Immature natural killer cell (primary cell): ENCODE results near the gene INTS11. TPM values are rescaled to one million over a fixed set of nuclear protein-coding genes. Genes with fewer than 3 reads are reported as not detected.
A peak's percentile ranks its signal among the peaks of the same experiment; 100 is the strongest.

Experiments
- DNase-seq, 3 donors: peaks; one replicate each; pipeline ENCODE4 v3.0.0; 2022; ENCODE audit warnings: mixed read lengths in 1 of 3
- H3K27ac Mint-ChIP-seq, 6 donors: one replicate each; pipeline ENCODE4 v1.8.0; 2020; ENCODE audit warnings: mixed read lengths in 6 of 6, mild to moderate bottlenecking in 5 of 6, inconsistent platforms in 4 of 6, moderate library complexity in 3 of 6
- H3K27me3 Mint-ChIP-seq, 3 donors: one replicate each; pipeline ENCODE4 v1.8.0; 2020 to 2021; ENCODE audit warnings: low read depth in 3 of 3, mild to moderate bottlenecking in 3 of 3, mixed read lengths in 3 of 3, moderate library complexity in 3 of 3, inconsistent platforms in 1 of 3
- H3K36me3 Mint-ChIP-seq, 3 donors: one replicate each; pipeline ENCODE4 v1.8.0; 2020; ENCODE audit warnings: mixed read lengths in 3 of 3, inconsistent platforms in 2 of 3, mild to moderate bottlenecking in 2 of 3
- H3K4me1 Mint-ChIP-seq, 2 donors: one replicate each; pipeline ENCODE4 v1.8.0; 2020; ENCODE audit warnings: inconsistent platforms in 2 of 2, mild to moderate bottlenecking in 2 of 2, mixed read lengths in 2 of 2, moderate library complexity in 1 of 2
- H3K4me3 Mint-ChIP-seq, 5 donors: one replicate each; pipeline ENCODE4 v1.8.0; 2020; ENCODE audit warnings: mild to moderate bottlenecking in 5 of 5, mixed read lengths in 5 of 5, inconsistent platforms in 3 of 5, moderate library complexity in 3 of 5
- H3K9me3 Mint-ChIP-seq, 6 donors: one replicate each; pipeline ENCODE4 v1.8.0; 2020; ENCODE audit warnings: mild to moderate bottlenecking in 6 of 6, mixed read lengths in 6 of 6, inconsistent platforms in 4 of 6, moderate library complexity in 3 of 6
- polyA plus RNA-seq, 3 donors: library from polyadenylated mRNA; unstranded; fragments of 300-500 nt; fragmentation: Illumina TruSeq; gene quantifications; one replicate each; pipeline ENCODE4 v1.2.3, GENCODE V29; 2021

The INTS11 gene
- polyA plus RNA-seq, 3 donors from 2014 or later = 62.1 to 68.8 (median 67.5) TPM

DNA sequence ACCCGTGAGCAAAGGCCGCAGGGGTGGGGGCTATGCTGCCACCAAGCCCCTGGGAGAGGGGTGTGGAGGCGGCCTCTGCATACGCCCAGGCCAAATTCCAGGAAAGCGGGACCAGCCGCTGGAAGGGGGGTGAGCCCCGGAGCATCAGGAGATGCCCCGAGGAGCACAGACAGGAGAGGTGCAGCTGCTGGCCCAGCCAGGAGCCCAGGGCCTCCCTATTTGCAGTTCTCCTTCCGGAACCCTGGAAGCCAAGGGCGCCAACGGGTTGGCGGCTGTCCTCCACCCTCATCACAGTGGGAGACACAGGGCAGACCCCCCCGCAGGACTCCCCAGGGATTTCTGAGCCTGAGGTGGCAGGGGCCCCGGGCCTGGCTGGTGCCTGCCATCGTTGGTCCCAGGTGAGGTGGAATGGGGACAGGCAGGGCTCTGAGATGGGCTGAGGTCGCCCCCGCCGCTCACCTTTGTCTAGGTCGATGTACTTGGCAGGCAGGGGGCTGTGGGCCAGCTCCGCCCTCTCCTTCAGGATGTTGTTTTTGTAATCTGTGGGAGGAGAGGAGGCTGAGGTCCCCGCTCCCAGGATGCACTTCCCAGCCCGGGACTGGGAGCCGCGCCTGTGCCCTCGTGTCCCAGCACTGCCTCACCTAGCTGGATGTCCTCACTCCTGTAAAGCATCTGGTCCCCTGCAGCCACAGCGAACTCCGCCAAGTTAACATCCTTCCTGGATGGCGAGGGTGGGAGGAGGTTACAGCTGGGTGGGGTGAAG lies 29.1 kb upstream of the INTS11 start:
- DNase-seq = no peak
- H3K4me3 Mint-ChIP-seq = no peak overlapping the region
- H3K27ac Mint-ChIP-seq = no peak overlapping the region
- peaks cover 3 to 6% (median 4%) of the 10 kb centered on the region in 3 donors for H3K27me3 Mint-ChIP-seq
- peaks cover 0 to 3% of the 10 kb centered on the region in 2 donors for H3K4me1 Mint-ChIP-seq
- no peaks in the 10 kb centered on the region for H3K36me3 Mint-ChIP-seq
- H3K9me3 Mint-ChIP-seq = no peaks in the 10 kb centered on the region

DNA sequence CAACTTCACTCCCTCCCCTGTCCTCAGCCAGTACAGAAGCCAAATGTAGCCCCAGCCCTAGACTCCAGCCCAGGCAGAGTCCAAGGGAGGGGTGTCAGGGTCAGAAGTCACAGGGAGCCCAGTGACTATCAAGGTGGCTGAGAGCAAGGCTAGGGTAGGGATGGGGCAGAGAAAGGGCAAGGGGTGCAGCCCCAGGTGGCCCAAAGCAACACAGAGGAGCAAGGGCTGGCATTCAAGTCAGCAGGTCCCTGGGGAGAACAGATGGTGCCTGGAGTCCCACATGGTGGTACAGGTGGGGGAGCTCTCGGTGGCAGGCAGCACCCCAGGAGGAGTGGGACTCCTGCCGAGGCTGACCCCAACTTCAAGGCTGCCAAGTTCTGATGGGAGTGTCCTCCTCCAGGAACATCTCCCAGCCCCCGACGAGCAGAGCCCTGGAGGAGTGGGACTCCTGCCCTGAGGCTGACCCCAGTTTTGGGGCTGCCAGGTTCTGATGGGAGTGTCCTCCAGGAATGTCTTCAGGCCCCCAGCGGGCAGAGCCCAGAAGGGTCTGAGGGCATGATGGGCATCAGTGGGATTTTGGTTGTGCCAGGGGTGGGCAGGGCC lies 28.4 kb upstream of the INTS11 start:
- Mint-ChIP-seq H3K36me3 (no peaks in the 10 kb centered on the region), H3K9me3 (no peaks in the 10 kb centered on the region), H3K27ac (peak overlapping the region in 1 of 6 donors; percentile 62), H3K4me1 (peaks cover 0 to 6% of the 10 kb centered on the region in 2 donors), H3K27me3 (peaks cover 4 to 5% (median 4%) of the 10 kb centered on the region in 3 donors), H3K4me3 (peak overlapping the region in 4 of 5 donors; percentile 40 to 76 (median 58))
- no peak for DNase-seq

DNA sequence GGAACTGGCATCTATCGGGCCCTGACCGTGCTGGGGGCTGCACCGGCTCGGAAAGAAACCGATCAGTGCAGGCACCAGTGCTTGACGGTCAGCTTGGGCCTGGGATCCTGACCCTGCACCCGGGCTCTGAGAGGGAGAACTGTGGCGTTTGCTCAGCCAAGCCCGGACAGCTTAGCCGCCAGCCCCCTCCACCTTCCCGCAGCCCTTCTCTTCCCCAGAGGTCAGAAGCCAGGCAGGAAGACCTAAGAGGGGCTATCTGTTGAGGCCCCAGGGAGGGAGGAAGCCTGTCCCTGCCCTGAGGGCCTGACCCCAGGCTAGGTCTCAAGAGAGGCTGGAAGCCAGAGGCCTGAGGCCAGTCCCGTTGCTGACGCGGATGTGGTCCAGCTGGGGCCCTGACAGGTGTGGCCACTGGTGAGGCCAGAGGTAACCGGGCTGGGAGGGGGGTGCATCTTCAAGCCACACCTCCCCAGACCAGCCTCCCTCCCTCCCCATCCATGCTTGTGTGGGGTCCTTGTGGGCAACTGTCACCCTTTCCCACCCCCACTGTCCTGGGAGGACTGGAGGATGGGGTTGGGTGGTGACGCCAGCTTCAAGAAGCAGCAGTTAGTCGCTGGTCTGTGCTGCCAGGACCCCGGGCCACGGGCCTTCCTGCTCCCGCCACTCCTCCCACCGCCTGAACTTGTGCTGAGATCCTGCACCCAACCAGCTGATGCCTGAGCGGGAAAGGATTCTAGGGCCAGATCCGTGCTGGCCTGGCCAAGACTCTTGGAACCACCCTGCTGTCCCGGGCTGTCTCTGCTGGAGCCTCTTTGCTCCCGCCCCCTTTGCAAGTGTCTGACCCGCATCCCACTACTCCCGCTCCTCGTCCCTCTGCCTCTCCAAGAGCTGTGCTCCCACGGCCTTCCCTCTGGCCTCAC lies 27.3 kb upstream of the INTS11 start:
- DNase-seq = no peak
- Mint-ChIP-seq H3K36me3 (no peaks in the 10 kb centered on the region), H3K27ac (peak overlapping the region in 4 of 6 donors; percentile 45 to 83 (median 69)), H3K9me3 (no peaks in the 10 kb centered on the region), H3K4me1 (peaks cover 0 to 16% of the 10 kb centered on the region in 2 donors), H3K4me3 (peak overlapping the region; percentile 54 to 76 (median 62)), H3K27me3 (peaks cover 2 to 4% (median 3%) of the 10 kb centered on the region in 3 donors)

DNA sequence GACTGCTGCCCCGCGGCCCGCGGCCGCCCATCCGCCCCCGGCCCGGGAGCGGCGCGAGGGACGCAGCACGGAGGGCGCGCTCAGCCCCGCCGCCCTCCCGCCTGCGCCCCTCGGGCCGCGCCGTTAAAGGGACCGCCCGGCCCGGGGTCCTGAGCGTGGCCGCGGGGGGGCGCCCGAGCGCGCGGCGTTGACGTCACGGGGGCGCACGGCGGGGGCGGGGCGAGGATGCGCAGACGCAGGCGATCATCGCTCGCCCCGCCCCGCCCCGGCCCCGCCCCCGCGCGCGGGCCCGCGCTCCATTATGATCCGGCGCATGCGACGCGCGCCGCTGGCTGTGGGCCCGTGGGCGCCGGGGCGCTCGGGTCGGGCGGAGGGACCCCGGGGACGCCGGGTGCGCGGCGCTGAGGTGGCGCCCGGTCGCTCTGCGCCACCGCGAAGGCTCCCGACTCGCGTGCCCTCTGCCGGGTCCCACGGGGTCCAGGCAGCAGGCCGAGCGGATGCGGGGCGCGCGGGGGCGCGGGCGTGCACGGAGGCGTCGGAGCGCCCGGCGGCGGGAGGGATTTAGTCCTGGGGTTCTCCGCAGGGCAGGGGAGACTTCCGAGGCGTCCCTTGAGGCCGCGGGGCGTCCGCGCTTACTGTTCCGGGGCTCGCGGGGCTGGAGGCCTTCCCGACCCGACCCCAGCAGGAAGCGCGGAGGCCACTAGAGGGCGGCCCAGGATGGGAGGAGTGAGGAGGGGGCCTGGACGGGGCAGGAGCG lies 25.0 kb upstream of the INTS11 start, which contains the start of gene DVL1:
Gene DVL1, minus strand, starts transcription at position 163 of the 757 bp plus-strand sequence. CDS start 353 bp downstream, outside the sequence.
- H3K4me1 Mint-ChIP-seq = peaks cover 0 to 17% of the 10 kb centered on the region in 2 donors
- H3K27me3 Mint-ChIP-seq = peaks cover 2 to 4% (median 3%) of the 10 kb centered on the region in 3 donors
- peak; percentile 83 to 86 (median 85) for DNase-seq
- no peaks in the 10 kb centered on the region for H3K9me3 Mint-ChIP-seq
- peak within 1 kb of the TSS in 2 of 6 donors; percentile 32 to 69 for H3K27ac Mint-ChIP-seq
- no peaks in the 10 kb centered on the region for H3K36me3 Mint-ChIP-seq
- H3K4me3 Mint-ChIP-seq = peak within 1 kb of the TSS; percentile 65 to 85 (median 71)

DNA sequence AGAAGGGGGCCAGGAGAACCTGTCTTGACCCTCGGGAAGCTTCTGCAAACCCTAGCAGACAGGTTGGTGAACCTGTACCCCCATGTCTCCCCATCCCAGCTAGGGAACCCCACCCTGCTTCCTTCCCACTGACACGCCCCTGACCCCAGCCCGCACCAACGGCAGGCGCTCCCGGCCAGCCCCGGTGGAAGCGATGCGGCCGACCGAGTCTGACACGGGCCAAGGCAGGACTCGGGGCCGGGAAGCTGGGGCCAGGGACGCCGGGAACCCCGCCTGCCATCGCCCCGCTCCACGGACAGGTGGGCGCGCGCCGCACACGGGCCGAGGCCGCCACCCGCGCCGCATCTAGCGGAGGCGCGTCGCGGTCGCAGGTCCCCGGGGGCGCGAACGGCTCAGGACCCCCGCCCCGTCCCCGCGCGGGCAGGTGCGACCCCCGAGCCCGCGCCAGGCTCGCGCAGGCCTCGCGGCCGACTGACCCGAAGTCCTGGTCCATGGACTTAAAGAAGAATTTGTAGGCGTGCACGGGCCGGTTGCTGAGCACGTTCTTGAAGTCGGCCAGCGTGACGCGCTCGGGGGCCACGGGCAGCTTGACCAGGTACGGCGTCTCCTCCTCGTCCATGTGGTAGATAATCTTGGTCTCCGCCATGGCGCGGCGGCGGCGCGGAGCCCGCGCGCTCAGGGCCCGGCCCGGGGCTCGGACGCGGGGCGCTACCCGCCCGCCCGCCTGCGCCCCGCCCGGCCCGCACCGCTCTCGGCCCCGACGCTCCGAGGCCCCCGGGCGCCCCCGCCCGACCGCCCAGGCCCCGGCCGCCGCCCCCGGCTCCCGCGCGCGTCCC lies 24.2 kb upstream of the INTS11 start:
- Mint-ChIP-seq H3K27me3 (peaks cover 2 to 4% (median 3%) of the 10 kb centered on the region in 3 donors), H3K4me1 (peaks cover 0 to 15% of the 10 kb centered on the region in 2 donors), H3K9me3 (no peaks in the 10 kb centered on the region), H3K36me3 (no peaks in the 10 kb centered on the region), H3K27ac (peak overlapping the region in 2 of 6 donors; percentile 32 to 69), H3K4me3 (peak overlapping the region; percentile 65 to 85 (median 71))
- no peak for DNase-seq

DNA sequence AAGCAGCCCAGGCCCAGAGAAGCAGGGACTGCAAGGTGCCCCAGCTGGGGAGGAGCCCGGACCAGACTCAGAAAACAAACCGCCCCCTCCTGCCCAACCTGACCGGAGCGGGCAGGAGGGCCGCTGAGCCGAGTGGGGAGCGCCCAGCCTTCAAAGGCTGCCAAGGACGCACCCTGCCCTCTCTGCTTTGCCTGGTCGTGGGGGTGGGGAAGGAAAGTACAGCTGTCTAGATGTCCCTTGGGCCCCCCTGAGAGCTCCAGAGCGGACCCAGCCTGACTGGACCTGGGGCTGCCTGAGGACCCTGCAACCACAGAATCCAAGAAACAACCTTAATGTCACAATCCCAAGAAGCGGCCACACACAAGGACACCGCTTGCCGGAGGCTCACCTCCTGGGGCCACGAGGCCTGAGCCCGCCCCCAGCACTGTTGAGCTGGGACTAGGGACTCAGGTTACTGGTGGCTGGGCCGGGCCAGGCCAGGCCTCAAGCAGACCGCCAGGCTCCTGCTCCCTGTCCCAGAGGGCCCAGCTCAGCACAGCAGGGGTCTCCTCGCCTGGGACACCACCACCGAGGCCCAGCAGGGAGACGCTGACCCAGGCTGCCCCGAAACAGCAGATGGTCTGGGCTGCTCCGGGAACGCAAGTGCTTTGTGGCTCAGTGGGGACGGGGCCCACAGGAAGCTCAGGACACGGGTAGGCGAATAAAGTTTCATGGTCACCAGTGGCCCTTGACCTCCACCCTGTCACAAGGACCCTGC lies 23.4 kb upstream of the INTS11 start:
- Mint-ChIP-seq H3K4me1 (peaks cover 0 to 15% of the 10 kb centered on the region in 2 donors), H3K36me3 (no peaks in the 10 kb centered on the region), H3K27me3 (peaks cover 2 to 3% (median 3%) of the 10 kb centered on the region in 3 donors), H3K27ac (peak overlapping the region in 1 of 6 donors; percentile 25), H3K9me3 (no peaks in the 10 kb centered on the region), H3K4me3 (peak overlapping the region; percentile 62 to 85 (median 71))
- DNase-seq = no peak

DNA sequence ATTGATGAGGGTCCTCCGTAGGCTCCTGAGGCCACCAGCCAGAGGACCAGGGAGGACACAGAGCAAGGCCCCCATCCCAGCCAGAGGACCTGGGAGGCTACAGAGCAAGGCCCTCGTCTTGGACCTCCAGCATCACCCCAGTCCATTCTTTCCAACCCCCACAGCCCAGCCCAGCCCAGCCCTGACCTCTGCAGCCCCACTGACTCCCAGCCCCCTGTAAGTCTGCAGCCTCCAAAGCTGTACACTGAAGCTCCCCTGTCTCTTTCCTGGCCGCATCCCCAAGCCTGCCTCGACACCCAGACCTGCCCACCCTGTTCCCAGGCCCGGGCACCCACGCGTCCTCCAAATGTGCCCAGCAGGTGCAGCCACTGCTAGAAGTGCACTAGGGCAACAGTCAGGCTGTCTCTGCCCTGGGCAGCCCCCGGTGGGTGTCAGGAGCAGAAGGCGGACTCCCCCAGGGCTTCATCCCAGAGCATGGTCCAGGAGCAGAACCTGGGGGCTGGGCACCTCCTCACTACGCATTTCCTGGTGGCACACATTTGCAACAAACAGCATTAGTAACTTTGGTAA lies 22.7 kb upstream of the INTS11 start:
- no peaks in the 10 kb centered on the region for H3K9me3 Mint-ChIP-seq
- no peak overlapping the region for H3K27ac Mint-ChIP-seq
- DNase-seq = no peak
- H3K27me3 Mint-ChIP-seq = peaks cover 0 to 2% (median 0%) of the 10 kb centered on the region in 3 donors
- no peaks in the 10 kb centered on the region for H3K36me3 Mint-ChIP-seq
- peak overlapping the region in 4 of 5 donors; percentile 42 to 68 (median 50) for H3K4me3 Mint-ChIP-seq
- H3K4me1 Mint-ChIP-seq = peaks cover 0 to 14% of the 10 kb centered on the region in 2 donors

DNA sequence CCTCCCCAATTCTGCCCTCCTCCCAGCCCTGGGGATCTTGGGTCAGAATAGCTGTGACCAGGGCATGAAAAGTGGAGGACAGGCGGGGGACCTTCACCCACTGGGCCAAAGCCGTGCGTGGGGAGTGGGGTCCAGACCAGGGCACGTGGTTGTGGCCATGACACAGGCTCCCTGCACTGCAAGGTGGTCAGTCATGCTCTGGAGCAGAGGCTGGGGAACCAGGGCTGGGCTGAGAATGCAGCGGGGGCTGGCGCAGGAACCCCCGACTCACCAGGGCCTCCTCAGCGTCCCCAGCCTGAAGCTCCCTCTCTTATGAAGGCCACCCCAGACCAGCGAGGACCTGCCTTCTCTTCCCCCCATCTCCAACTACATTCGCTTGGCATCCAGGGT lies 22.0 kb upstream of the INTS11 start:
- Mint-ChIP-seq H3K27ac (no peak overlapping the region), H3K36me3 (no peaks in the 10 kb centered on the region), H3K9me3 (no peaks in the 10 kb centered on the region), H3K4me1 (peaks cover 0 to 14% of the 10 kb centered on the region in 2 donors), H3K4me3 (peak overlapping the region in 2 of 5 donors; percentile 53 to 68), H3K27me3 (peaks cover 0 to 2% (median 0%) of the 10 kb centered on the region in 3 donors)
- DNase-seq = no peak

DNA sequence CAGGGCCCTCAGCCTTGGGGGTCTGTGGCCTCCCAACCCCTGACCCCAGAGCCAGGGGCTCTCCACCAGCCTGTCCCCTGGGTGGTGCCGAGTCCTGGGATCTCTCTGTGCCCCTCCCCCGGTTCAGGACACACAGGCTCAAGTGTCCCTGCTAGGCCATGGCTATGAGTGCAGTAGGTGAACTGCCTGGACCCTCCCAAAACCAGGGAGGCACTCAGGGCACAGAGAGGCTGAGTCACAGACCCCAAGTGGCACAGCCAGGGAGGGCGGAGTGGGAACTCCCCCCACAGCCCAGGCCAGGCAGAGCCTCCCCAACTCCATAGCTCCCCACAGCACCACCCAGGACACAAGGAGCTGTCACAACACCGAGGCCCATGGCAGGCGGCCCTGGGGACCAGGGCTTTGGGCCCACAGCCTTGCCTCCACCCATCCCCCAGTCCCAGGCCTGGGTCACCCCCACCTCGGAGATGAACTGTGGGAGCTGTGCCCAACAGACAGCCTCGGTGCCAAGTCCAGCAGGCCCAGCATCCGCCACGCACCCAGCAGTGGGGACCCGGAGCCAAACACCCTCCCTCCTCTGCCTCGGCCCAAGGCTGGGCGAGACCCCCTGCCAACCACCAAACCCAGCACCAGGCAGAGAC lies 21.5 kb upstream of the INTS11 start:
- H3K27ac Mint-ChIP-seq = no peak overlapping the region
- no peak overlapping the region for H3K4me3 Mint-ChIP-seq
- no peak for DNase-seq
- peaks cover 0 to 15% of the 10 kb centered on the region in 2 donors for H3K4me1 Mint-ChIP-seq
- no peaks in the 10 kb centered on the region for H3K9me3 Mint-ChIP-seq
- H3K36me3 Mint-ChIP-seq = peaks cover 0 to 3% (median 0%) of the 10 kb centered on the region in 3 donors
- H3K27me3 Mint-ChIP-seq = peaks cover 0 to 2% (median 2%) of the 10 kb centered on the region in 3 donors

DNA sequence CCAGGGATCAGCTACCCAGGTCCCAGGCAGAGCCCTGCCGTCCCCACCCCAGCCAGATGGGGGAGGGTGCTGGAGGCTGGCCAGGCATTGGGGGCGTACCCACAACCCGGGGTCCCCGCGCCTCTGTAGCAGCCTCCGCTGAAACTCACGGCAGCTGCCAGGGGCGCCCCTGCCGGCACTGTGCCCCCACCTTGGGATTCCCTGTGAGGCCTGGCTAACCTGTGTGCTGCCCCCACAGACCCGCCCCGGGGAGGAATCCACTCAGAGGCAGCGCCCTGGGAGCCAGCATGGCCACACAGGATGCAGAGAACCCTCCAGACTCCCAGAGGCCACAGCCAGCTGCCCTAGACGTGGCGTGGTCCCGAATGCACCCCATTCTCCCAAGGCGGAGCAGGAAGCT lies 20.9 kb upstream of the INTS11 start:
- Mint-ChIP-seq H3K9me3 (no peaks in the 10 kb centered on the region), H3K4me3 (no peak overlapping the region), H3K27ac (no peak overlapping the region), H3K27me3 (peaks cover 0 to 2% (median 2%) of the 10 kb centered on the region in 3 donors), H3K36me3 (peaks cover 0 to 5% (median 0%) of the 10 kb centered on the region in 3 donors), H3K4me1 (peaks cover 0 to 18% of the 10 kb centered on the region in 2 donors)
- no peak for DNase-seq
